Measurements from ENCODE around the gene IQCH. TPM values are rescaled to one million over a fixed set of nuclear protein-coding genes. Genes with fewer than 3 reads are reported as not detected.

IQCH gene
- total RNA-seq, 1 experiment from 2014 or later, result 1.1 TPM

DNA sequence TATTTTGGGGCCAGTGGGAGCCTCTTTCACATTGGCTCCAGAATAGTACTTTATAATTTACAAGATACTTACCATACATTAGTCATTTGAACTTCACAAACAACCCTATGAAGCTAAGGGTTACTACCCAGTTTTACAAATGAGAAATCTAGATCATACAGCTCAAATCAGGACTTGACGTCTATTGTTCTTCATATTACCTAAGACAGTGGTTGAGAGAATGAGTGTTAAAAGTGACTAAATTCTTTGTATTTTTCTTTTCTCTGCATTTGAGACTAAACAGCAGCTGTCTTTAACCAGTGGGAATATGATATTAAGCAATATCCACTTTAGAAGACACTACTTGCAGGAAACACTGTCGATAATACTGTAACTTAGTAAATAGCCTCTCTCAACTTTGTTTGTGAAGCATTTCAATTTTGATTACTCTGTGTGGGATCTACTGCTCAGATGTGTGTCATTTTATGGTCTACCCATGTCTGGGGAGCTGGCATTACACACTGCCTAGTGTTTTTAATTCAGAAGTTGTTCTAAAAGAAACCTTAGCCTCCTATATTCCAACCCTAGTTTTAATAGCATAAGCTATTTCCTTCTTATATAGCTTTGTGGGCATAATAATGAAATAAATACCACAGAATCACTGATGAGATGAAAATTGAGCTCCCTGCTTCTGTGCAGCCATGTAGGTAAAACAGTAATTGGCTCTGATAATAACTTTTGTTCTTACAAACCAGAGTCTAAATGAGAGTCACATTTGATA lies 45.9 kb downstream of the IQCH start:
- H2BK12ac ChIP-seq (ENCODE audit: insufficient read length, low read depth, low read length), result no peak overlapping the region
- no peak overlapping the region for H3K9ac ChIP-seq (ENCODE audit: extremely low read depth, insufficient read length, low read length)
- no peaks in the 10 kb centered on the region for H3K9me3 ChIP-seq (ENCODE audit: control insufficient read depth, low read depth, low read length)
- no peaks in the 10 kb centered on the region for H3K23me2 ChIP-seq (ENCODE audit: insufficient read length, low read depth, low read length, poor library complexity, severe bottlenecking)
- H3T11ph ChIP-seq (ENCODE audit: low read length), result no peak overlapping the region
- no peak overlapping the region for H2BK20ac ChIP-seq (ENCODE audit: low read depth, low read length, poor library complexity, severe bottlenecking)
- H2AFZ ChIP-seq (ENCODE audit: low read length), result no peak overlapping the region
- H3K23ac ChIP-seq (ENCODE audit: insufficient read length, low read depth, low read length), result no peak overlapping the region
- H3K27ac ChIP-seq (ENCODE audit: insufficient read length, low read depth, low read length), result no peak overlapping the region
- H4K20me1 ChIP-seq (ENCODE audit: control insufficient read depth, insufficient read depth, insufficient read length), result no peaks in the 10 kb centered on the region
- no peak overlapping the region for H2BK5ac ChIP-seq (ENCODE audit: insufficient read length, low read length)
- H4K8ac ChIP-seq (replicated peaks; ENCODE audit: insufficient read length, low read depth, low read length), result no peak overlapping the region
- Mint-ChIP-seq H3K36me3 (ENCODE audit: insufficient read depth in 1 of 3, low read depth in 3 of 3) (no peaks in the 10 kb centered on the region), H3K4me3 (no peak overlapping the region), H3K27me3 (ENCODE audit: low read depth) (no peaks in the 10 kb centered on the region), H3K4me1 (peaks cover 11 to 12% of the 10 kb centered on the region in 2 experiments), H3K9me3 (no peaks in the 10 kb centered on the region), H3K27ac (no peak overlapping the region)
- H3K14ac ChIP-seq (ENCODE audit: insufficient read depth, low read length), result no peak overlapping the region
- no peaks in the 10 kb centered on the region for H3K4me1 ChIP-seq (ENCODE audit: insufficient read depth, low read length)
- TF ChIP-seq, protein P1, sequence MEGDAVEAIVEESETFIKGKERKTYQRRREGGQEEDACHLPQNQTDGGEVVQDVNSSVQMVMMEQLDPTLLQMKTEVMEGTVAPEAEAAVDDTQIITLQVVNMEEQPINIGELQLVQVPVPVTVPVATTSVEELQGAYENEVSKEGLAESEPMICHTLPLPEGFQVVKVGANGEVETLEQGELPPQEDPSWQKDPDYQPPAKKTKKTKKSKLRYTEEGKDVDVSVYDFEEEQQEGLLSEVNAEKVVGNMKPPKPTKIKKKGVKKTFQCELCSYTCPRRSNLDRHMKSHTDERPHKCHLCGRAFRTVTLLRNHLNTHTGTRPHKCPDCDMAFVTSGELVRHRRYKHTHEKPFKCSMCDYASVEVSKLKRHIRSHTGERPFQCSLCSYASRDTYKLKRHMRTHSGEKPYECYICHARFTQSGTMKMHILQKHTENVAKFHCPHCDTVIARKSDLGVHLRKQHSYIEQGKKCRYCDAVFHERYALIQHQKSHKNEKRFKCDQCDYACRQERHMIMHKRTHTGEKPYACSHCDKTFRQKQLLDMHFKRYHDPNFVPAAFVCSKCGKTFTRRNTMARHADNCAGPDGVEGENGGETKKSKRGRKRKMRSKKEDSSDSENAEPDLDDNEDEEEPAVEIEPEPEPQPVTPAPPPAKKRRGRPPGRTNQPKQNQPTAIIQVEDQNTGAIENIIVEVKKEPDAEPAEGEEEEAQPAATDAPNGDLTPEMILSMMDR (conservative IDR thresholded peaks at IDR 0.05), result no peak
- H2AK5ac ChIP-seq (ENCODE audit: insufficient read length, low read length), result no peak overlapping the region
- H2BK15ac ChIP-seq (ENCODE audit: low read depth, low read length), result no peak overlapping the region
- H3K4me2 ChIP-seq (ENCODE audit: insufficient read depth, insufficient read length, low read length), result no peak overlapping the region
- H3K27me3 ChIP-seq (ENCODE audit: insufficient read depth, low read length), result no peaks in the 10 kb centered on the region
- no peaks in the 10 kb centered on the region for H3K79me2 ChIP-seq (ENCODE audit: insufficient read depth, low read length)
- no peak overlapping the region for H2BK120ac ChIP-seq (ENCODE audit: low read depth, low read length, poor library complexity, severe bottlenecking)
- no peak overlapping the region for H4K91ac ChIP-seq (ENCODE audit: insufficient read length, low read depth, low read length)
- H3K18ac ChIP-seq (ENCODE audit: insufficient read length, low read depth, low read length), result no peak overlapping the region
- no peak overlapping the region for H4K5ac ChIP-seq (ENCODE audit: insufficient read length, low read depth, low read length)
- no peaks in the 10 kb centered on the region for H3K79me1 ChIP-seq (ENCODE audit: insufficient read depth, low read depth, low read length, poor library complexity, severe bottlenecking)
- H3K4ac ChIP-seq (ENCODE audit: low read depth, low read length), result no peak overlapping the region
- DNase-seq, result no peak
- H3K56ac ChIP-seq (ENCODE audit: insufficient read length, low read depth, low read length), result no peak overlapping the region
- no CpG with 5 or more reads among the region's 2 CpGs for WGBS (ENCODE audit: extremely low coverage, insufficient read length, low lambda C conversion rate)

Measured in H9 (cell line).